HEK293T (cell line): Measurements from ENCODE around the gene MDFIC.

ENCODE experiments used
- ELF4 ChIP-seq: fragments of 450-650 bp; IDR thresholded peaks from 2 replicates; pipeline ENCODE4 v1.6.1; 2017; ENCODE audit warnings: antibody characterized with exemption
- FOXA1 ChIP-seq: fragments of 450-650 bp; IDR thresholded peaks from 2 replicates; pipeline ENCODE4 v1.6.1; 2016; ENCODE audit warnings: mild to moderate bottlenecking
- SP1 ChIP-seq: fragments of 450-650 bp; IDR thresholded peaks from 2 replicates; pipeline ENCODE4 v1.6.1; 2017
- SUZ12 ChIP-seq: fragments of 450-650 bp; IDR thresholded peaks from 2 replicates; pipeline ENCODE4 v1.6.1; 2016; ENCODE audit warnings: mild to moderate bottlenecking
- TARDBP ChIP-seq: fragments of 450-650 bp; IDR thresholded peaks from 2 replicates; pipeline ENCODE4 v1.6.1; 2016

DNA sequence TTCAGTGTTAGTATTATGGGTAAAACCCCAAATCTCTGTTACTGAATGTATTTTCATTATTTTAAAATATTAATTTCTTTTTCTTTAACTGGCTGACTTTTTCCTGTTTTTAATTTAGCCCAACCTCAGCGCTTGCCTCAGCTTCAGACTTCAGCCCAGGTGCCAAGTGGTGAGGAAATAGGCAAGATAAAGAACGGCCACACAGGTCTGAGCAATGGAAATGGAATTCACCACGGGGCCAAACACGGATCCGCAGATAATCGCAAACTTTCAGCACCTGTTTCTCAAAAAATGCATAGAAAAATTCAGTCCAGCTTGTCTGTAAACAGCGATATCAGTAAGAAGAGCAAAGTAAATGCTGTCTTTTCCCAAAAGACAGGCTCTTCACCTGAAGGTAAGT, 57.5 kb downstream of the MDFIC start:
- no peak for TF ChIP-seq SP1
- no peak for TF ChIP-seq TARDBP
- TF ChIP-seq SUZ12: no peak
- no peak for TF ChIP-seq FOXA1
- no peak for TF ChIP-seq ELF4
